HepG2 (cell line): ENCODE results near the gene MARCHF9. TPM values are rescaled to one million over a fixed set of nuclear protein-coding genes. Genes with fewer than 3 reads are reported as not detected.

Source experiments
- CEBPG ChIP-seq: IDR thresholded peaks from 2 replicates; pipeline ENCODE4 v1.6.1; 2016
- FOXK2 ChIP-seq: fragments of 450-650 bp; IDR thresholded peaks from 2 replicates; pipeline ENCODE4 v1.6.1; 2016
- HNF1B ChIP-seq: sonication (generic); formaldehyde crosslinking; IDR thresholded peaks from 2 replicates; pipeline ENCODE4 v1.5.1; 2020; ENCODE audit warnings: mild to moderate bottlenecking, moderate library complexity, missing genetic modification reagents
- HNF4A ChIP-seq: sonication (generic); formaldehyde crosslinking; IDR thresholded peaks from 2 replicates; pipeline ENCODE4 v1.4.0; 2020; ENCODE audit warnings: missing genetic modification reagents
- HNRNPLL ChIP-seq: fragments of 200-400 bp; formaldehyde crosslinking; IDR thresholded peaks from 2 replicates; pipeline ENCODE4 v1.6.1; 2017; ENCODE audit warnings: mild to moderate bottlenecking, low read depth, low read length; ENCODE audit not compliant: poor library complexity, severe bottlenecking
- KLF12 ChIP-seq: sonication (generic); formaldehyde crosslinking; IDR thresholded peaks from 2 replicates; pipeline ENCODE4 v1.4.0; 2020; ENCODE audit warnings: missing genetic modification reagents, borderline replicate concordance
- MTF2 ChIP-seq: sonication (generic); formaldehyde crosslinking; IDR thresholded peaks from 2 replicates; pipeline ENCODE4 v1.5.0; 2020; ENCODE audit warnings: missing genetic modification reagents, borderline replicate concordance
- RARA ChIP-seq: IDR thresholded peaks from 2 replicates; pipeline ENCODE4 v1.6.1; 2016; ENCODE audit warnings: missing genetic modification reagents, missing compliant biosample characterization
- ZFP91 ChIP-seq: sonication (generic); formaldehyde crosslinking; IDR thresholded peaks from 2 replicates; pipeline ENCODE4 v1.9.0; 2022; ENCODE audit warnings: missing genetic modification reagents, mild to moderate bottlenecking, borderline replicate concordance
- ZMYM3 ChIP-seq: sonication (generic); formaldehyde crosslinking; IDR thresholded peaks from 2 replicates; pipeline ENCODE4 v1.5.1; 2020; ENCODE audit warnings: mild to moderate bottlenecking, missing genetic modification reagents
- ZNF234 ChIP-seq: sonication (generic); formaldehyde crosslinking; conservative IDR thresholded peaks from 2 replicates; pipeline ENCODE4 v1.5.1; 2020; ENCODE audit warnings: mild to moderate bottlenecking, missing genetic modification reagents
- ZNF382 ChIP-seq: sonication (generic); formaldehyde crosslinking; IDR thresholded peaks from 2 replicates; pipeline ENCODE4 v1.5.0; 2020; ENCODE audit warnings: missing genetic modification reagents, mild to moderate bottlenecking, borderline replicate concordance
- ZNF549 ChIP-seq: sonication (generic); formaldehyde crosslinking; IDR thresholded peaks from 2 replicates; pipeline ENCODE4 v1.5.0; 2020; ENCODE audit warnings: missing genetic modification reagents
- ZNF761 ChIP-seq: sonication (generic); formaldehyde crosslinking; conservative IDR thresholded peaks from 2 replicates; pipeline ENCODE4 v1.4.0; 2020; ENCODE audit warnings: mild to moderate bottlenecking, missing genetic modification reagents
- polyA plus RNA-seq, 8 experiments: library from polyadenylated mRNA; depleted of rRNA in 3 of 8; stranded (reverse) in 7 of 8; unstranded in 1 of 8; fragments of >200 nt; fragmentation: Illumina TruSeq in 4 of 8; extraction: Trizol in 4 of 8; gene quantifications; 2 replicates each; pipeline versions ENCODE4 v1.2.1 to v1.2.3, GENCODE V29; 2011 to 2016; ENCODE audit warnings: low read depth in 4 of 8, missing spikeins in 1 of 8, mixed read lengths in 1 of 8; ENCODE audit not compliant: insufficient read depth in 1 of 8
- total RNA-seq, 5 experiments: library from RNA; depleted of rRNA; stranded (reverse); fragments of >200 nt; fragmentation: Illumina TruSeq; extraction: Trizol; gene quantifications; 2 replicates each; pipeline ENCODE4 v1.2.3, GENCODE V29; 2016; ENCODE audit warnings: low read depth in 1 of 5
- TF ChIP-seq, protein P1 (sequence below): sonication (generic); formaldehyde crosslinking; IDR thresholded peaks from 2 replicates; pipeline ENCODE4 v1.5.0; 2020; ENCODE audit warnings: mild to moderate bottlenecking, missing genetic modification reagents, moderate library complexity
- TF ChIP-seq, protein P2 (sequence below): sonication (generic); formaldehyde crosslinking; IDR thresholded peaks from 2 replicates; pipeline ENCODE4 v1.5.1; 2020; ENCODE audit warnings: mild to moderate bottlenecking, missing genetic modification reagents, moderate library complexity

Gene MARCHF9
- total and polyA plus RNA-seq, 2 of the 13 experiments (the other 11 are each of a cell fraction or from before 2014, with no cell fraction given) = 5.7 to 9.6 TPM

- TF ChIP-seq, protein P1, sequence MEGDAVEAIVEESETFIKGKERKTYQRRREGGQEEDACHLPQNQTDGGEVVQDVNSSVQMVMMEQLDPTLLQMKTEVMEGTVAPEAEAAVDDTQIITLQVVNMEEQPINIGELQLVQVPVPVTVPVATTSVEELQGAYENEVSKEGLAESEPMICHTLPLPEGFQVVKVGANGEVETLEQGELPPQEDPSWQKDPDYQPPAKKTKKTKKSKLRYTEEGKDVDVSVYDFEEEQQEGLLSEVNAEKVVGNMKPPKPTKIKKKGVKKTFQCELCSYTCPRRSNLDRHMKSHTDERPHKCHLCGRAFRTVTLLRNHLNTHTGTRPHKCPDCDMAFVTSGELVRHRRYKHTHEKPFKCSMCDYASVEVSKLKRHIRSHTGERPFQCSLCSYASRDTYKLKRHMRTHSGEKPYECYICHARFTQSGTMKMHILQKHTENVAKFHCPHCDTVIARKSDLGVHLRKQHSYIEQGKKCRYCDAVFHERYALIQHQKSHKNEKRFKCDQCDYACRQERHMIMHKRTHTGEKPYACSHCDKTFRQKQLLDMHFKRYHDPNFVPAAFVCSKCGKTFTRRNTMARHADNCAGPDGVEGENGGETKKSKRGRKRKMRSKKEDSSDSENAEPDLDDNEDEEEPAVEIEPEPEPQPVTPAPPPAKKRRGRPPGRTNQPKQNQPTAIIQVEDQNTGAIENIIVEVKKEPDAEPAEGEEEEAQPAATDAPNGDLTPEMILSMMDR (CRISPR knock-in tag) = peak; percentile 41
- TF ChIP-seq KLF12 (CRISPR knock-in tag) (no peak), MTF2 (CRISPR knock-in tag) (peak; percentile 37; the same call in 1 of the 2 replicates), ZNF761 (CRISPR knock-in tag) (no peak), HNRNPLL (peak; percentile 38), CEBPG (no peak), ZMYM3 (CRISPR knock-in tag) (peak; percentile 39; the same call in 1 of the 2 replicates), ZNF382 (CRISPR knock-in tag) (no peak), ZNF234 (no peak), HNF4A (CRISPR knock-in tag) (0 out of 2 replicates have a peak, but pooled peaks have one; percentile 19), RARA (CRISPR knock-in tag) (no peak), HNF1B (0 out of 2 replicates have a peak, but pooled peaks have one; percentile 4), ZFP91 (CRISPR knock-in tag) (peak; percentile 49; the same call in 1 of the 2 replicates), FOXK2 (no peak), ZNF549 (CRISPR knock-in tag) (no peak)
- TF ChIP-seq, protein P2, sequence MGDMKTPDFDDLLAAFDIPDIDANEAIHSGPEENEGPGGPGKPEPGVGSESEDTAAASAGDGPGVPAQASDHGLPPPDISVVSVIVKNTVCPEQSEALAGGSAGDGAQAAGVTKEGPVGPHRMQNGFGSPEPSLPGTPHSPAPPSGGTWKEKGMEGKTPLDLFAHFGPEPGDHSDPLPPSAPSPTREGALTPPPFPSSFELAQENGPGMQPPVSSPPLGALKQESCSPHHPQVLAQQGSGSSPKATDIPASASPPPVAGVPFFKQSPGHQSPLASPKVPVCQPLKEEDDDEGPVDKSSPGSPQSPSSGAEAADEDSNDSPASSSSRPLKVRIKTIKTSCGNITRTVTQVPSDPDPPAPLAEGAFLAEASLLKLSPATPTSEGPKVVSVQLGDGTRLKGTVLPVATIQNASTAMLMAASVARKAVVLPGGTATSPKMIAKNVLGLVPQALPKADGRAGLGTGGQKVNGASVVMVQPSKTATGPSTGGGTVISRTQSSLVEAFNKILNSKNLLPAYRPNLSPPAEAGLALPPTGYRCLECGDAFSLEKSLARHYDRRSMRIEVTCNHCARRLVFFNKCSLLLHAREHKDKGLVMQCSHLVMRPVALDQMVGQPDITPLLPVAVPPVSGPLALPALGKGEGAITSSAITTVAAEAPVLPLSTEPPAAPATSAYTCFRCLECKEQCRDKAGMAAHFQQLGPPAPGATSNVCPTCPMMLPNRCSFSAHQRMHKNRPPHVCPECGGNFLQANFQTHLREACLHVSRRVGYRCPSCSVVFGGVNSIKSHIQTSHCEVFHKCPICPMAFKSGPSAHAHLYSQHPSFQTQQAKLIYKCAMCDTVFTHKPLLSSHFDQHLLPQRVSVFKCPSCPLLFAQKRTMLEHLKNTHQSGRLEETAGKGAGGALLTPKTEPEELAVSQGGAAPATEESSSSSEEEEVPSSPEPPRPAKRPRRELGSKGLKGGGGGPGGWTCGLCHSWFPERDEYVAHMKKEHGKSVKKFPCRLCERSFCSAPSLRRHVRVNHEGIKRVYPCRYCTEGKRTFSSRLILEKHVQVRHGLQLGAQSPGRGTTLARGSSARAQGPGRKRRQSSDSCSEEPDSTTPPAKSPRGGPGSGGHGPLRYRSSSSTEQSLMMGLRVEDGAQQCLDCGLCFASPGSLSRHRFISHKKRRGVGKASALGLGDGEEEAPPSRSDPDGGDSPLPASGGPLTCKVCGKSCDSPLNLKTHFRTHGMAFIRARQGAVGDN (CRISPR knock-in tag) = peak; percentile 57; the same call in 1 of the 2 replicates
These were observed 17.1 kb upstream of the MARCHF9 start (continued) for GRCh38 chr12:57737467-57738460.
